BE2C (cell line): ENCODE data around the gene MPZL2. TPM values are rescaled to one million over a fixed set of nuclear protein-coding genes. Genes with fewer than 3 reads are reported as not detected.
"Not testable (repeated sequence)": the region's sequence is repeated elsewhere in the genome, so short reads cannot be mapped to it uniquely, and the experiment has no call there.

Experiments
- DNase-seq: peaks from one replicate; pipeline ENCODE4 v3.0.0-alpha.2; 2020
- H3K27me3 ChIP-seq: fragments of 250-450 bp; sonication (Bioruptor Pico); 2 replicates; pipeline ENCODE4 v1.5.1; 2020; ENCODE audit warnings: mild to moderate bottlenecking
- H3K36me3 ChIP-seq: fragments of 250-450 bp; sonication (Bioruptor Pico); 2 replicates; pipeline ENCODE4 v1.5.1; 2020; ENCODE audit warnings: mild to moderate bottlenecking
- H3K4me1 ChIP-seq: fragments of 250-450 bp; sonication (Bioruptor Pico); 2 replicates; pipeline ENCODE4 v1.5.1; 2020
- H3K4me3 ChIP-seq: 2 replicates; pipeline ENCODE4 v1.5.1; 2011; ENCODE audit warnings: low read depth, low read length
- H3K9me3 ChIP-seq: fragments of 250-450 bp; sonication (Bioruptor Pico); 2 replicates; pipeline ENCODE4 v1.5.1; 2020
- CTCF ChIP-seq: IDR thresholded peaks from 2 replicates; pipeline ENCODE4 v1.5.1; 2012; ENCODE audit warnings: mild to moderate bottlenecking, low read depth, low read length
- polyA plus RNA-seq: library from polyadenylated mRNA; unstranded; fragments of >200 nt; gene quantifications from one replicate; pipeline ENCODE4 v1.2.1, GENCODE V29; 2012; ENCODE audit warnings: low read depth, missing spikeins; ENCODE audit not compliant: insufficient read length, insufficient read depth

MPZL2 gene
- not detected for polyA plus RNA-seq

GRCh38 chr11:118263695-118264568 lies at the start of gene MPZL2:
TSS of gene MPZL2 (minus strand) at chr11:118264297. CDS start at chr11:118264153, 144 bp downstream.
- no peak for TF ChIP-seq CTCF
- H3K4me3 ChIP-seq, result no peak within 1 kb of the TSS
- DNase-seq, result no peak

GRCh38 chr11:118313242-118313641 lies 49.1 kb upstream of the MPZL2 start:
- DNase-seq, result no peak
- Histone ChIP-seq H3K9me3 (no peaks in the 10 kb centered on the region; the same call in 1 of the 2 replicates), H3K36me3 (no peaks in the 10 kb centered on the region), H3K27me3 (peaks cover 19% of the 10 kb centered on the region), H3K4me1 (no peaks in the 10 kb centered on the region), H3K4me3 (no peak overlapping the region)
- no peak for TF ChIP-seq CTCF

More at GRCh38 chr11:118263695-118264568, at the start of gene MPZL2:
- Histone ChIP-seq H3K9me3 (no peaks in the 10 kb centered on the region; the same call in 1 of the 2 replicates), H3K4me1 (no peaks in the 10 kb centered on the region), H3K36me3 (no peaks in the 10 kb centered on the region), H3K27me3 (peaks cover 73% of the 10 kb centered on the region)

GRCh38 chr11:118312328-118312727 lies 48.2 kb upstream of the MPZL2 start:
- H3K4me3 ChIP-seq, result no peak overlapping the region
- H3K27me3 ChIP-seq, result peaks cover 19% of the 10 kb centered on the region
- no peak for TF ChIP-seq CTCF
- DNase-seq, result no peak
- no peaks in the 10 kb centered on the region for H3K36me3 ChIP-seq
- no peaks in the 10 kb centered on the region; the same call in 1 of the 2 replicates for H3K9me3 ChIP-seq
- no peaks in the 10 kb centered on the region for H3K4me1 ChIP-seq

GRCh38 chr11:118311518-118311917 lies 47.4 kb upstream of the MPZL2 start:
- Histone ChIP-seq H3K27me3 (peaks cover 19% of the 10 kb centered on the region), H3K36me3 (no peaks in the 10 kb centered on the region), H3K4me1 (no peaks in the 10 kb centered on the region), H3K9me3 (no peaks in the 10 kb centered on the region; the same call in 1 of the 2 replicates), H3K4me3 (no peak overlapping the region)
- no peak for DNase-seq
- TF ChIP-seq CTCF, result no peak

GRCh38 chr11:118310781-118311485 lies 46.8 kb upstream of the MPZL2 start:
- peaks cover 19% of the 10 kb centered on the region for H3K27me3 ChIP-seq
- DNase-seq, result no peak
- no peak overlapping the region for H3K4me3 ChIP-seq
- H3K36me3 ChIP-seq, result no peaks in the 10 kb centered on the region
- TF ChIP-seq CTCF, result no peak
- H3K9me3 ChIP-seq, result no peaks in the 10 kb centered on the region; the same call in 1 of the 2 replicates
- H3K4me1 ChIP-seq, result no peaks in the 10 kb centered on the region

GRCh38 chr11:118310271-118310670 lies 46.2 kb upstream of the MPZL2 start:
- no peaks in the 10 kb centered on the region for H3K4me1 ChIP-seq
- TF ChIP-seq CTCF, result no peak

GRCh38 chr11:118308995-118309528 lies 45.0 kb upstream of the MPZL2 start:
- H3K36me3 ChIP-seq, DNase-seq, H3K9me3 ChIP-seq, H3K4me3 ChIP-seq, H3K4me1 ChIP-seq: not testable (repeated sequence)
- H3K27me3 ChIP-seq, result peaks cover 14% of the 10 kb centered on the region

More at GRCh38 chr11:118310271-118310670, 46.2 kb upstream of the MPZL2 start:
- H3K36me3 ChIP-seq, result no peaks in the 10 kb centered on the region
- no peaks in the 10 kb centered on the region; the same call in 1 of the 2 replicates for H3K9me3 ChIP-seq
- H3K27me3 ChIP-seq, result peaks cover 18% of the 10 kb centered on the region
- no peak for DNase-seq
- H3K4me3 ChIP-seq, result no peak overlapping the region
